HG03442 (cell line): ENCODE results near the gene HGFAC.
"Not testable (repeated sequence)": the region's sequence is repeated elsewhere in the genome, so short reads cannot be mapped to it uniquely, and the experiment has no call there.

Experiments
- ATAC-seq: cut with Tn5 transposase; IDR thresholded peaks from one replicate; pipeline ENCODE4 v1.9.1; 2021; ENCODE audit warnings: mild to moderate bottlenecking, moderate library complexity; ENCODE audit not compliant: unreplicated experiment

HGFAC gene

DNA sequence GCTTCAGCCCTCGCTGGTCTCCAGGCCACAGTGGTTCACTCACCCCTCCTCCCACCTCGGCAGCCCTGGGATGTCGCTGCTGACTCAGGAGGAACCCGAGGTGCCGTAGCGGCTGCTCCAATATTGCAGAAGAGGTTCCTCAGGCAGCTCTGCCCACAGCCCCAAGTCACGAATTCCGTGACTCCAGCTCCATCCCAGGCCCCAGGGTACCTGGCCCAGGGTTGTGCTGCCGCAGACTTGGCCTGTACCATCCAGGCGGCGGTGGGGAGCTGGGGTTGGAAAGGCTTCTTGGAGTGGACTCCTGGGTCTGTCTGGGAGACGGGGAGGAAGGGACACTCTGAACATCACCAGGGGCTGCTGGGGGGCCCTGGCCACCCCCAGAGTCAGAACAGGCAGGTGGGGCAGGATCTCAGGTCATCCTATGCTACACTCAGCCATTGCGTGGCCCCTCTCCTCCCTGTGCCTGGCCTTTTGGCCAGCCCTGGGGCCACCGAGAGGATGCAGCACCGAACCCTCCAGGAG is 728 bp upstream of the HGFAC start:
- no peak for ATAC-seq

DNA sequence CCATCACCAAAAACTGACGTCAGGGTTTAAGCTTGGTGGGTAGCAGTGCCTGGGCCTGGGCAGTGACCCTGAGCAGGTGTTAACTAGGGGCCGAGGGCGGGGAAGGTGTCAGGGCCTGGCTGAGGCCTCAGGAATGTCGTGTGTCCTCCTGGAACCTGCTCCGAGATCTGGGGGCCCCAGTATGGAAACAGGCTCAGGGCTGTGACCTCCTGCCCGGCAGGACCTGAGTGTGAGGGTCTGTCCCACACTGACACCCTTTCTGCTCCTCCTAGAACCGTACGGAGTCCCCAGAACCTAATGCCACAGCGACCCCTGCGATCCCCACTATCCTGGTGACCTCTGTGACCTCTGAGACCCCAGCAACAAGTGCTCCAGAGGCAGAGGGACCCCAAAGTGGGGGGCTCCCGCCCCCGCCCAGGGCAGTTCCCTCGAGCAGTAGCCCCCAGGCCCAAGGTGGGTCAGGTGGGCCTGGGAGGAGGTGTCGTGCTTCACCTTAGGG is 741 bp downstream of the HGFAC start:
- no peak for ATAC-seq

DNA sequence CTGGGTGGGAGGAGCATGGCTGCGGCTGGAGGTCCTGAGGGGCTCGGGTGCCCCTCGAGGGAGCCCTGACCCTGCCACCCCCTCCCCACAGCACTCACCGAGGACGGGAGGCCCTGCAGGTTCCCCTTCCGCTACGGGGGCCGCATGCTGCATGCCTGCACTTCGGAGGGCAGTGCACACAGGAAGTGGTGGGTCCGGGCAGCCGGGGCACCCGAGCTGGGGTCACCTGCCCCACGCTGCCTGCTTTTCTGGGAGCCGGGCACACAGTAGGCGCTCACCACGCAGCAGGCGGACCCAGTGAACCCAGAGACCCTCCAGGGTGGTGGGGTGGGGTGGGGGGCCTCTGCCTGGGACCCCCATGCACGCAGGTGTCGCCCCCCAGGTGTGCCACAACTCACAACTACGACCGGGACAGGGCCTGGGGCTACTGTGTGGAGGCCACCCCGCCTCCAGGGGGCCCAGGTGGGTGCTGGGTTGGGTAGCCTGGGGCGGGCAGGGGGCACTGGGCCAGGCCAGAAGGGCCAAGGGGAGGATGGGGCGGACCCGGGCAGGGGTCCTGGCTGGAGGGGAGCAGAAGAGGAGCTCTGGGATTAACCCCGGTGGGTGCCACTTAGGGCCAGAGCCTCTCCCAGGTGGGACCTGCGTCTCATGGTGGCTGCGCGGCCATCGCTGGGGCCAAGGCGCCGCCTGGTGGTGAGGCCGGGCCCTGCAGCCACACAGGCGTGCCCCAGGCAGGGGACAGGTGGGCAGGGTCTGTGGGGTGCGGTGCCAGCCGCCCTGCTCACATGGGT is 1.4 kb downstream of the HGFAC start:
- peak; percentile 59 for ATAC-seq

DNA sequence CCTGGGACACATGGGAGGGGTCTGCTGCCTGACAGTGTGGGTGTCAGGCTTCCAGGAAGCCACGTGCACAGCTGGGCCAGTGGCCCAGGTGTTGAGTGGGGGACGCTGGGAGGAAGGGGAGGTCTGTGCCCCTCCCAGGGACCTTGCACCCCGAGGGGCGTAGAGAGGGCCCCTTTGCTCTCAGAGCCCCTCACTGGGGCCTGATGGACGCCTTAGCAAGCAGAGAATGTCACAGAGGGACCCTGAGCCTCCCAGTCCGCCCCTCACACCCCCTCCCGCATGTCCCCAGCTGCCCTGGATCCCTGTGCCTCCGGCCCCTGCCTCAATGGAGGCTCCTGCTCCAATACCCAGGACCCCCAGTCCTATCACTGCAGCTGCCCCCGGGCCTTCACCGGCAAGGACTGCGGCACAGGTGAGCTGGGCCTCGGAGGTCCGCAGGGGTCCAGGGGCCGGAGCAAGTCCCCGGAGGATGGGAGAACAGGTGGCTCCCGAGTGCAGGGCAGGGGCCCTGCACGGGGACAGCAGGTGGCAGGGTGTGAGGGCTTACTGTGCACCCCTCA is 2.1 kb downstream of the HGFAC start:
- no peak for ATAC-seq

DNA sequence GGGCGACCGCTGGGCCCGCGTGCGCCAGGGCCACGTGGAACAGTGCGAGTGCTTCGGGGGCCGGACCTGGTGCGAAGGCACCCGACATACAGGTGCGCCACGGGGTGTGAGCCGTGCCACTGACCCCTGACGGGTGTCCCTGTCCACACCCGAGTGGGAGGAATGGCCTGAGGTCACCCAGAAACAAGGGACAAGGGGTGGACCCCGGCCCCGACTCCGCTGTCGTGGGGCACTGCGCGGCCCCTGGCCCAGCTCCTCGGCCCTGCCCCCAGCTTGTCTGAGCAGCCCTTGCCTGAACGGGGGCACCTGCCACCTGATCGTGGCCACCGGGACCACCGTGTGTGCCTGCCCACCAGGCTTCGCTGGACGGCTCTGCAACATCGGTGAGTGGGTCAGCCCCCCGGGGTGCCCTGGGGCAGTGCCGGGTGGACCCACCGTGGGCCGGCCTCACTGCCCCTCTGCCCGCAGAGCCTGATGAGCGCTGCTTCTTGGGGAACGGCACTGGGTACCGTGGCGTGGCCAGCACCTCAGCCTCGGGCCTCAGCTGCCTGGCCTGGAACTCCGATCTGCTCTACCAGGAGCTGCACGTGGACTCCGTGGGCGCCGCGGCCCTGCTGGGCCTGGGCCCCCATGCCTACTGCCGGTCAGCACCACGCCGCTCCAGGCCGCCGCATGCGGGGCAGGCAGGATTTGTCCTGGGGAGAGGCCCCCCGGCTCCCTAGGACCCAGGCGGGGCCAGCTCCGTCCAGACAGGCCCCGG is 2.8 kb downstream of the HGFAC start:
- ATAC-seq, result no peak

DNA sequence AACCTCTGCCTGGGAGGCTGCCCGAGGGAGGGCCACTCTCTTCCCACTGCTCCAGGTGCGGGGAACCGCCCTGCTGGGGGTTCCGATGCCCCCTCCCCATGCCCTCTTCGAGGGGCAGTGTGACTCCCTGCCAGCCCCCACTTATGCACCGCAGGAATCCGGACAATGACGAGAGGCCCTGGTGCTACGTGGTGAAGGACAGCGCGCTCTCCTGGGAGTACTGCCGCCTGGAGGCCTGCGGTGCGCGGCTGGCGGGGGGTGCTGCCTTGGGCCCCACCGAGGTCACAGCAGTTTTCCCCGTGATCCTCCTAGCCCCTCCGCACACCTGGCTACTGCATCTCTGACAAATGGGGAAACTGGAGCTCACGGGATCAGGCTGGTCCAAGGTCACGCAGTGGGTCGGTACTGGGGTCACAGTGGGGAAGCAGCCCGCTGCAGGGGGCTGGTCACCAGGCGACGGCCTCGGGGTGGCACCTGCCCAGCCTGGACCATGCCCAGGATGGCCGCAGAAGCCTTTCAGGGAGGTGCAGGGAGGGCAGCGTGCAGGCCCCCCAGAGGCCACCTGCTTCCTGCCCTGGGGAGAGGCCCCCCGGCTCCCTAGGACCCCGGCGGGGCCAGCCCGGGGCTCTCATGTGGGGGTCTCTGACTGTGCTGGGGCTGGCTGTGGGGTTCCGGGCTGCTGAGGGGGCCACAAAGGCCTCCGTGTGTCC is 3.5 kb downstream of the HGFAC start:
- no peak for ATAC-seq

DNA sequence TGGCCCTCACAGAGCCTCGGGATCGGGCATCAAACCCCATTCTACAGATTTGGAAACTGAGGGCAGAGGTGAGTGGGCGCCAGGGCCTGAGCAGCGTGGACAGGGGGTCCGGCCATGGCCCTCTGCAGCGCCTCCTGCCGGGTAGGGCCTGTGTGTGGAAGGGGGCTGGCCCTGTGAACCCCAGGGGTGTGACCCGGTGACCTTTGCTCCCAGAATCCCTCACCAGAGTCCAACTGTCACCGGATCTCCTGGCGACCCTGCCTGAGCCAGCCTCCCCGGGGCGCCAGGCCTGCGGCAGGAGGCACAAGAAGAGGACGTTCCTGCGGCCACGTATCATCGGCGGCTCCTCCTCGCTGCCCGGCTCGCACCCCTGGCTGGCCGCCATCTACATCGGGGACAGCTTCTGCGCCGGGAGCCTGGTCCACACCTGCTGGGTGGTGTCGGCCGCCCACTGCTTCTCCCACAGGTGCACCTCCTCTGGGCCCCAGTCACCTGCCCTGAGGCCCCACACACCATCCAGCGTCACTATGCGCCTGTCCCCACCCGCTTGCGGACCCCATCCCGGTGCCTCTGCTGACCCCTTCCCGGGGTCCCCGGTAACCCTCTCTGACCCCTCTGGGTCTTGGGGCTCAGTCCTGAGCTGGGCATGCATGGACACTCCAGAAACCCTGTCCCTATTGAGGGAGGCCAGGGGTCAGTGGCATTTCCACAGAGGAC is 4.2 kb downstream of the HGFAC start:
- ATAC-seq, result no peak

DNA sequence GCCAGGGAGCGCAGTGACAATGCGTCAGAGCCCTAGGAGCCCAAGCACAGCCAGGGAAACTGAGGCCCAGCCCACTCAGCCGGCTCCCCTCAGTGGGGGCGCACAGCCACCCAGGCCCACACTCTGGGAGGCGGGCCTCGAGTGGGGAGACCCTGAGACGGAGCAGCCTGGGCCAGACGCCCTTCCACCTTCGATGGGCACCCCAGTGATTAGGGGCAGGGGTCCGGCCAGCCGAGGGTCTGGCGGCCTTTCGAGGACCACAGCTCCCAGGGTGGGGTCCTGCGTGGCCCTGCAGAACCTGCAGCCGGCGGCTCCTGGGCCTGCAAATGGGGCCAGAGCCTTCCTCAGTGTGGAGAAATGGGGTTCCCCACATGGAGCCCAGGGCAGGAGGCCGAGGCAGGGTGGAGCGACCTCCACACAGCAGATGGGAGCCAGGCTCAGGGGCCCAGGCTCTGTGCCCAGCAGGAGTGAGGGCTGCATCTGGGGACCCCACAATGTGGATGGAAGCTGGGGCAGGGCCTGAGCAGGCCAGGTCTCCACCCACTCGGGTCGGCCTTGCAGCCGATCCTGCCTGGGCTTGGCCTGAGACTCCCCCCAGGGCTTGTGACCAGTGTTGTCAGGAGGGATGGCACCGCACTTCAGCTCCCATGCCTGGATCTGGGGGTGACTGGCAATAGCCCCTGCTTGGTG is 5.0 kb downstream of the HGFAC start:
- ATAC-seq, result no peak

DNA sequence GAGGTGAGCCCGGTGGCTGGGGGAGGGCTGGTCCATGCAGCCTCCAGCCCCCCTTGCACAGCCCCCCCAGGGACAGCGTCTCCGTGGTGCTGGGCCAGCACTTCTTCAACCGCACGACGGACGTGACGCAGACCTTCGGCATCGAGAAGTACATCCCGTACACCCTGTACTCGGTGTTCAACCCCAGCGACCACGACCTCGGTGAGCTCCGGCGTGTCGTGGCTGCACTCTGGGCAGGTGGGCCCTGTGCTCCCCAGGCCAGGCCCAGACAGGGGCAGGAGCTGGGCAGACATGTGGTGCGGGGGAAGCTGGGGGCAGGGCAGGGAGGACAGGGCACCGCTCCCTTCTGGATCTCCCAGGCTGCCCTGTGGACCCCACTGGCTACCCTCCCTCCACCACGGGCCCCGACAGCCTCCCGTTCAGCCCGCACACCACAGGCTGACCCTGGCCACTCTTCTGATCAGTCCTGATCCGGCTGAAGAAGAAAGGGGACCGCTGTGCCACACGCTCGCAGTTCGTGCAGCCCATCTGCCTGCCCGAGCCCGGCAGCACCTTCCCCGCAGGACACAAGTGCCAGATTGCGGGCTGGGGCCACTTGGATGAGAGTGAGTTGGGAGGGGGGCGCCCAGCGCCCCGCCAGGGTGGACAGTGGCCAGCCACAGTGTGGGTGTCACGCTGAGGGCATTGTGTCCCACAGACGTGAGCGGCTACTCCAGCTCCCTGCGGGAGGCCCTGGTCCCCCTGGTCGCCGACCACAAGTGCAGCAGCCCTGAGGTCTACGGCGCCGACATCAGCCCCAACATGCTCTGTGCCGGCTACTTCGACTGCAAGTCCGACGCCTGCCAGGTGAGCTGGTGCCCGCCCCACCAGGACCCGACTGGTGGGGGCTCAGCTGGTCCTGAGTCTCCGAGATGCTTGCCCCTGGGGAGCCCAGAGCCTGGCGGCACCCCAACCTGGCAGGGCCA is 5.9 kb downstream of the HGFAC start:
- ATAC-seq, result no peak

DNA sequence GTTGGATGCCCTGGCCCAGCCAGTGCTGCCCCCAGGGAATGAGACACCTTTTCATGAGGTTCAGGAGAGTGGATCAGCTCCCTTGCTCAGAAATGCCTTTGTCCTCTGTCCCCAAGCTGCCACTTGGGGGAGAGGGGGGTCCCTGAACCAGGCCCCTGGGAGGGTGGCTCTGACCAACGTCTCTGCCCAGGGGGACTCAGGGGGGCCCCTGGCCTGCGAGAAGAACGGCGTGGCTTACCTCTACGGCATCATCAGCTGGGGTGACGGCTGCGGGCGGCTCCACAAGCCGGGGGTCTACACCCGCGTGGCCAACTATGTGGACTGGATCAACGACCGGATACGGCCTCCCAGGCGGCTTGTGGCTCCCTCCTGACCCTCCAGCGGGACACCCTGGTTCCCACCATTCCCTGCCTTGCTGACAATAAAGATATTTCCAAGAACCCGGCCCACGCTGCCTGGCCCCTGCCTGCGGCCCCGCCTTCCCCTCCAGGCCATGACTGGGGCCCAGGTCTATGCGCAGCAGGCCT is 7.3 kb downstream of the HGFAC start:
- ATAC-seq, result no peak

DNA sequence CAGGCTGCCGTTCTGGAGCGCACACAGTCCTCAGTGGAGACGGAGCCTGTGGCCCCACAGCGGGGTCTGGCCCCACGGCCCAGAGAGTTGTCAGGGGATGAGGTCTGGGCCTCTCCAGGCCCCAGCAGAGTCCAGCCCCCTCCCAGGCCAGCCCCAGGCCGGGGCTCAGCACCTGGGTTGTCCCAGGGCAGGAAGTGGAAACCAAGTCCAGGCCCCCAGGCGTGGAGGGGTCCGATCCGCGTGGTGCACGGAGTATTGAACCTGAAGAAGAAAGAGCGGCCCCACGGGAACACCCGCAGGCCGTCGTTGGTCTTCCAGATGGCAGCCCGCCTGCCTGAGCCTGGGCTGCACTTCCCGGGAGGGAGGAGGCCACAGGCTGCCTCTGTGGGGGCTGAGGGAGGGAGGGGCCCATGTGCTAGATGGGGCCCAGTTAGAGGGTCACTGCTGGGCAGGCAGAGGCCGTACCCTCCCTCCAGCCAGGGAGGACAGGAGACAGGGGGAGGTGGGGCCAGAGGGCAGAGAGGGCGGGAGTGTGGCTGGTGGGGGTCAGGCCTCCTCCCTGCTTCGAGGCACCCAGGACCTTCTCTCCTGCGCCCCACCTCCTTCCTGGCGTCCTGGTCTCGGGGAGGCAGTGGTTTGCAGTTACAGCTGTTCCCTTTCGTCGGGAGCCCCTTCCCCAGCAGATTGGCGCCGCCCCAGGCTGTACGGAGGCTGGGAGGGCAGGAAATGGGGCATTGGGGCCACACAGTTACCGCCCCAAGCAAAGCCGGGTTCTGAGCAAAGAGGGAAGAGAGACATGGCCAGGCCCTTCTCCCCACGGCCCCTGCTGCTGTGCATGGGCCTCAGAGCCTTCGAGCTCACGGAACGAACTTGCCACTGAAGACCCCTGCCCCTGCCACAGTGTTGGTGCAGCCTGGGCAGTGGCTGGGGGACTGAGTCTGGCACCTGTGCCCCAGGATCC is 8.1 kb downstream of the HGFAC start:
- no peak for ATAC-seq

DNA sequence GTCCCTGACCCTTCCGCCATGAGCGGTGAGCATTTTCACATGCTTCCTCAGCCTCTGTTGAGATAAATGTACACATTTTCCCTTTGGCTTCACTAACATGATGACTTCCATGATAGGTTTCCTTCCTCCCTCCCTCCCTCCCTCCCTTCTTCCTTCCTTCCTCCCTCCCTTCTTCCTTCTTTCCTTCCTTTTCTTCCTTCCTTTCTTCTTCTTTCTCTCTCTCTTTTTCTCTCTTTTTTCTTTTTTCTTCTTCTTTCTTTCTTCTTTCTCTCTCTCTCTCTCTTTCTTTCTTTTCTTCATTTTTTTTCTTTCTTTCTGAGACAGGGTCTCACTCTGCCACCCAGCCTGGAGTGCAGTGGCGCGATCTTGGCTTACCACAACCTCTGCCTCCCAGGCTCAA is 8.9 kb downstream of the HGFAC start:
- no peak for ATAC-seq

DNA sequence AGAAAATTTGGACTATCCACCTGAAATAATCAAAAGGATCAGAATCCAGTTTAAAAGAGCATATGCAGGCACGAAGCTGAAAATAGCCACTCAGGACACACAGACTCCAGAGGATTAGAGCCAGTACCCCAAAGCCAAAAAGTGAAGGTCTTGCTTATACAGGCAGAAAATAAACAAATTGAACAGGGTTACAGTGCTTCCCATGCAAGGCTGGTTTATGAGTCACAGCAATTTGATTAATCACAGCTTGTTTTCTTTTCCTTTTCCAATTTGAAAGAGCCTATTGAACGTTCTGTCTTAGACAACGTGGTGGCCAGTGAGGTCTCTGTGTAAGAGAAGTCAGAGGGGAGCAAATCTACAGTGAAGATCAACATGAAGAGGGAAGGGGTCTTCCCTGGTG is 10.2 kb downstream of the HGFAC start:
- no peak for ATAC-seq

DNA sequence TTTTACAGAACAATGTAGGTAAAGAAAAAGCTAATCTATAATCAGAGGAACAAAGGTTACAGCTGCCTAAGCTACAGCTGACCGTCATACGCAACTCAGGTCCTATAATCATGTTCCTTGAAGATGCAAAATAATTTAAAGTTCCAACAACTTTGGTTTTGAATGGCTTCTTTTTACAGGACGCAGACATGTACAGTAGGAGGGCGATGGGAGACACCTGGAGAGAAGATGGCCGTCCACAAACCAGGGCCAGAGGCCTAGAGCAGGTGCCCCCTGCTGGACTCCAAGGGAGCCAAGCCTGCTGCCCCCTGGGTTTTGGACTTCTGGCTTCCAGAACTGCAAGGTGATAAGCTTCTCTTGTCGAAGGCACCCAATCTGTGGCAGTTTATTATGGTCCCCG is 10.6 kb downstream of the HGFAC start:
- no peak for ATAC-seq

DNA sequence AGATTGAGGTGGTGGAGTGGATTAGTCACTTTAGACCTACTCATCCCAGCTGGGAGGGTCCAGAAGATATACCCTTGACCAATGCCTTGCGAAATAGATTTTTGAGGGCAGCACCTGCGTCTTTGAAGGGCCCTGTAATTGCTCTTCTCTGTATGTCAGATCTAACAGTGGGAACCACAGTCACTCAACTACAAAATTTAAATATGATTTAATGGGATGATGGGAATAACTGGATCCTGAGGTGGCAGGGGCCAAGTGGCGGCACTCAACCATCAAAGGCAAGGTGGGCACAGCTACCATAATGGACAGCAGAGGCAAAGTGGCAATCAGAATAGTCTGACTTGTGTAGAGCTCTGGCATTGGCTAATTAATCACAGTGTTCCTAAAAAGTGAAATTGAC is 13.8 kb downstream of the HGFAC start:
- not testable (repeated sequence) for ATAC-seq

DNA sequence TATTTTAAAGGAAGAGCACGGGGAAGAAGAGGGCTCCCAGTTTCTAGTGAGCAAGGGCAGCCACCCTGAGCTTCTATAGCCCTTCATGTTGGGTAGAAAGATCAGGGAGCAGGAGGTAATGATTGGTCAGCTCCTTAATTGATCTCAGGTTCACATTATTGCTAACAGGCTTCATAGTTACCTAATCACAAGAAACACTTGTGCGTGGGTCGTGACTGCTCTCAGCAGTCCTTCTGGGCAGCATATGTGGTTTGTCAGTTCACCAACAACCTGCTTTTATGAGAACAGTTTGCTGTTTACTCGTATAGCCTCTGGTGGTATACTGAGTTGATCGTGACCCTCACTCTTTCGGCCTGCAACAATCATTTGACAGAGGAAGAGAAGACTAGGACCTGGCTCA is 16.6 kb downstream of the HGFAC start:
- ATAC-seq, result no peak

DNA sequence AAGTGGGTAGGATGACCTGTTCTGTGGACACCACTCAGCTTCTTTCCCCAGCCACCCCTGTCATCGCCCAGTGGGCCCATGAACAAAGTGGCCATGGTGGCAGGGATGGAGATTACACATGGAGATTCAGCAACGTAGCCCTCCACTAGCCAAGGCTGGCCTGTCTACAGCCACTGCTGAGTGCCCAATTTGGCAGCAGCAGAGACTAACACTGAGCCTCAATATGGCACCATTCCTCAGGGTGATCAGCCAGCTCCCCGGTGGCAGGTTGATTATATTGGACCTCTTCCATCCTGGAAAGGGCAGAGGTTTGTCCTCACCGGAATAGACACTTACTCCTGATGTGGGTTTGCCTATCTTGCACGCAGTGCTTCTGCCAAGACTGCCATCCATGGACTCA is 17.4 kb downstream of the HGFAC start:
- ATAC-seq, result not testable (repeated sequence)
